ENCODE results near the gene EEF1A1.

Gene EEF1A1

GRCh38 chr6:73503027-73503772, 17.6 kb downstream of the EEF1A1 start:
- no peak for DNase-seq

- no peak for DNase-seq
Measured at GRCh38 chr6:73497915-73498314, 22.9 kb downstream of the EEF1A1 start.

- no peak for DNase-seq
Measured at GRCh38 chr6:73491377-73491776, 29.5 kb downstream of the EEF1A1 start.

GRCh38 chr6:73487473-73487872, 33.4 kb downstream of the EEF1A1 start:
- DNase-seq: no peak

- DNase-seq: no peak
Measured at GRCh38 chr6:73484438-73484837, 36.4 kb downstream of the EEF1A1 start.

- DNase-seq: no peak
Measured at GRCh38 chr6:73481969-73482368, 38.9 kb downstream of the EEF1A1 start.

- no peak for DNase-seq
Measured at GRCh38 chr6:73477407-73477806, 43.4 kb downstream of the EEF1A1 start.

GRCh38 chr6:73476723-73477122, 44.1 kb downstream of the EEF1A1 start:
- no peak for DNase-seq

GRCh38 chr6:73471686-73472290, 49.0 kb downstream of the EEF1A1 start:
- DNase-seq: no peak

Data from CD4-positive, alpha-beta T cell treated with Interleukin-15 for 1 hour (primary cell).